Lower leg skin (tissue), 3 donors: Measurements from ENCODE around the gene ATAD5.

Experiments used
- CTCF ChIP-seq, 3 donors: fragments of 450-650 bp; IDR thresholded peaks; one replicate each; pipeline ENCODE4 v1.5.1; 2016; ENCODE audit warnings: antibody characterized with exemption in 3 of 3, mild to moderate bottlenecking in 3 of 3, moderate library complexity in 2 of 3
- POLR2A ChIP-seq, 2 donors: fragments of 450-650 bp; IDR thresholded peaks; one replicate each; pipeline ENCODE4 v1.6.1; 2016 to 2017; ENCODE audit warnings: antibody characterized with exemption in 2 of 2, mild to moderate bottlenecking in 1 of 2, moderate library complexity in 1 of 2

GRCh38 chr17:30848021-30848420 is 16.3 kb downstream of the ATAD5 start:
- no peak for TF ChIP-seq CTCF (IDR thresholded peaks at IDR 0.05)
- no peak for TF ChIP-seq POLR2A (IDR thresholded peaks at IDR 0.05)
